ENCODE results near the gene COTL1.

The COTL1 gene

DNA sequence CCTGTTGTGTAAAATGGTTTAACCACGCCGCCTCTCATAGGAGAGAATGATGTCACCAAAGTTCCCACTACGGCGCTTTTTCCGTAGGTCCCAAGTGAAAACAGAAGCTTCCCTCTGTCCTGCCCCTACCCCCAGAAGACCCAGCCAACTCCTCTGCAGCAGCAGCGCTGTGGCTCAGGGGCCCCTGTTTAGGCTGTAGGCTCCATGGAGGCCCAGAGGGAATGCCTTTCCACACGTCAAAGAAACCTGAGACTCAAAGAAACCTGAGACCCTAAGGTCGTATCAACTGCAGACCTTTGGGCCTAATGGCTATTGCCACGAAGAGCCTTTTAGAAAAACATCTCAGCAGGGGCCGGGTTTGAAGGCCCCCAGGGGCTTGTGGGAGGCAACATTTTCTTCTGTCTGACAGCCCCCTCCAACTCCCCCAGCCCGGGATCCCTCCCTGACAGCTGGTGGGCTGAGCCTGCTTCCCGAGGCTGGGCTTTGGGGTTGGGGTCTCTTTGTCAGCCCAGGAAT is 70.3 kb downstream of the COTL1 start:
- no peak for DNase-seq

DNA sequence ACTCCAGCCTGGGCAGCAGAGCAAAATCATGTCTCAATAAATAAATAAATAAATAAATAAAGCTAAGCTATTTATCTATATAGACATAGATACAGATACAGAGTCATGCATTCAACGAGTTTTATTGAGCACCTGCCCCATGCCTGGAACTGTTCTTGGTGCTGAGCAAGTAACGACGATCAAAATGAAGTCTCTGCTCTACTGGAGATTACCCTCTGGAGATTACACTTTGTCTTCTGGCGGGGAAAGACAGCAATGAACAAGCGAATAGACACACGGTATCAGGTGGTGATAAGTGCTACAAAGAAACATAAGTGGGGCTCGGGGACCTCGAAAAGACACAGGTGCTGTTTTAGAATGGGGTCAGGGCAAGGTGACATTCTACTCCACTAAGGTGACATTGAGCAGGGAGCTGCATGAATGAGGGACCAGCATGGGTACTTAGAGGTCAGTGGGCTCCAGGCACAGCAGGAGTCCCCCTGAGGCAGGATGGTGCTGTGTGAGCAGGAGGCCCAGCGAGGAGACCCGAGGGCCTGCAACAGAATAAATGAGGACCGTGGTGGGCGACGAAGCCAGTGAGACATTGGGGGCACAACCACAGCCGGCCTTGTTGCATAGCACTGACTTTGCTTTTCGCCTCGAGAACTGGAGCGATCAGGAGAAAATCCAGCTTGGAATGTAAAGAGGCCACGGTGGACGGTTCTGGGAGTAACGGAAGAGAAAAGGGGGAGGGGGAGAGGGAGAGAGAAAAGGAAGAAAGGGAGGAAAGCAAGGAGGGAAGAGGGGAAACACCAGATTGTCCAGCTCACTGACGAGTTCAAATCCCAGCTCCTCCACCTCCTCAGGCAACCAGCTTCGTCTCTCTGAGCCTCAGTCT is 71.0 kb downstream of the COTL1 start:
- no peak for DNase-seq

DNA sequence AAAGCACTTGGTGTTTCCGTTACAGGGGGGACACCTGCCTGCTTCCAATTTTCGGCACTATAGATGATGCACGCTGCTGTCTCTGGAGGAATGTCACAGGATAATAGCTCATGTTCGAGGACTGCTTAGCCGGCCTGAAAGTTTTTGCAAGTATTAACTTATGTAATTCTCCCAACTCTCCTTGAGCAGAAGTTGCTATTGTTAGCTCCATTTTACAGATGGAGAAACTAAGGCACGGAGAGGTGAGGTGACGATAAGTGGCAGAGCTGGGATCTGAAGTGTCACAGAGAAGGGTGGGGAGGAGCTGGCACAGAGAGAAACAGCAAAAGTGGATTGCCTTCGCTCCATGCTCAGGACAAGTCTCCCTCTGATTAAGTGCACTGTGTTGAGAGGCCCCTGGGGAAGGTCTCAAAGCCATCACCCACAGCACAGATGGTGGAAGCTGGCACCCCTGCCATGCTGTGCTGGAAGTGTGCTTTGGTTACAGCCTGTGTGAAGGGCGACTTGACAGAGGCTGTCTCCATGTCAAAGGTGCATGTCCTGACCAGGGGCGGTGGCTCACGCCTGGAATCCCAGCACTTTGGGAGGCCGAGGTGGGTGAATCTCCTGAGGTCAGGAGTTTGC is 72.7 kb downstream of the COTL1 start:
- no peak for DNase-seq

DNA sequence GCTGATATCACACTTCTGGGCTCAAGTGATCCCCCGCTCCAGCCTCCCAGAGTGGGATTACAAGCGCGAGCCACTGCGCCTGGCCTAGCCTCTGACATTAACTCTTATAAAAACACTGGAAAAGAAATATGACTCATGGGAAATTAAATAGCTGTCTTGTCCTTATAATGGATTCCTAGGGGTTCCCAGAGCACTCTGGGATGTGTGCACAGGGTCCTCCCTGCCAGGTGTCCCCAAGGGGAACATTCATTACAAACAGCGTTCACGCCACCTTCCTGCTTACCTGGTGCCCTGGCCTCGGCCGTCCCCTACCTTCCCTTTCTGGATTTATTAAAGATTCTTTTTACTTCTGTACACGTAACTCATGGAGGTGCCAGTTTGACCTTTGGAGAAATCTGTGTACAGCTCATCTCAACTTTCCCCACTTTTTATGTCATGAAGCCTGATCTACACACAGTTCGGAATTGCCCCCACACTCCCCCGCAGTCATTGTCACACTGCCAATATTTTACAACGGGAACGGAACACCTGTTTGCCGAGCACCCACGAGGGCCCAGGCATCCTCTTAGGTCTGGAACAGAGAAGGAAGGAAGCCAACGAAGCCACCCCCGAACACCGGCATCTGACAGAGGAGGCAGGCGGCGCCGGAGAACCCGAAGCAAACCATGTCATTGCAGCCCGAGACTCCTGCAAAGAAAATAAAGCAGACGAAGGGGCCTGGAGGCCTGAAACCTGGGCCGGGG is 73.7 kb downstream of the COTL1 start:
- DNase-seq: peak; percentile 66

DNA sequence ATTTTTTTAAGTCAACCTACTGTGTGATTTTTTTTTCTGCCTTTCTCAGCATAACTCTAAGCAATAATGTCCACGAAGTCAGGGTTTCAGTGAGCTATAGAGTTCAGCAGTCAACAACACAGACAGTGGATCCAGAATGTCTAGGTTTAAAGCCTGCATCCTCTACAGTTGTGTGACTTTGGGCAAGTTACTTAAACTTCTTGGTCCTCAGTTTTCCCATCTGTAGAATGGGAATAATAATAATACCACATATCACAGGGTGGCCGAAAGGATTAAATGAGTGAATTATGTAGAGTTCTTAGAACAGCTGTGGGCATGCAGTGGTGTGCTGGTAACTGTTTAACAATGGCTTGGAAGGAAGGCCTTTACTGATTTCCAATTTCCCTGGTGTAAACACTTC is 74.6 kb downstream of the COTL1 start:
- no peak for DNase-seq

DNA sequence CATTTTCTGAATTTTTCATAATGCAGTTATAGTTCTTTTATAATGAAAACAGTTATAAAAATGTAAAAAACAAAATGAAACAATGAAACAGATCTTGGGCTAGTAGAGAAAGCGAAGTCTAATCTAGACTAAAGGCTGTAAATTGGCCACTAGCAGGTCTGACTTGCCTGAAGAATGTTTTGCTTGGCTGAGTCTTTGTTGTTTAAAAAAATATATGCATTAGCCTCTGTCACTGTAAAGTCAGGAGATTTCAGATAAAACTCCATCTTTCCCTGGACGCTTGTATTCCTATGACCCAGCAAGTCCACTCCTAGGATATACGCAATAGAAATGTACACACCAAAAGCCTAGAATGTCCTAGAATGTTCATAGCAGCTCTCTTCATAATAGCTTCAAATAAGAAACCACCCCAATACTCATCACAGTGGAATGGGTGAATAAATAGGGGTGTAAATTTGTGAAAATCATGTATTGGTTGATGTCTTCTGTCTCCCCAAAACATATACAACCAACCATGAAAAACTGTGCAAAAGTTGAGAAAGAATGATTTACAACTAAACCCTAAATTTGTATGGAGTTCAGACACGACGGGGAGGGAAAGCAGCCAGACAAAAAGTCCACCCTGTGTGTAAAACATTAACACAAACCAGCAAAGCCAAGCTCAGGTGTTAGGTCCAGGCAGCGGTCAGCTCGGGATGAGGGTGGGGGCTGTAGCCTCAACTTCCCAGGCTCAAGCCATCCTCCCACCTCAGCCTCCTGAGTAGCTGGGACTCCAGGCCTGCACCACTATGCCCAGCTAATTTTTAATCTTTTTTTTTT is 75.7 kb downstream of the COTL1 start:
- DNase-seq: no peak

DNA sequence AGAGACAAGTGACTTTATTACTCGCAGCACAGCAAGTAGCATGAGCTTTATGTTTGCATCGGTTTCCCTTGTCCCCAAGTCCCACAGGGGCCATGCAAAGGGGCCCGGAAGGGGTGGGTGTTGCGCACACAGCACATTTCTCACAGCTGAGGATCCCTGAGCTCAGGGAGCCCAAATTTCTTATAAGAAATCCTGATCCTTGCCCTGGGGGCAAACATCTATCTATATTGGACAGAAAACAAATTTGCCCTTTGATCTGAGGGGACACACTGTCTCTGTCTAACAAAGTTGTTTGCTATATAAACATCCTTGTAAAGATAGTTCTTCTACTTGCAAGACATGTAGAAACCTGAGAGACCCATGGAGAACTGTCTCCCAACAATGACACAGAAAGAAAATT is 77.7 kb downstream of the COTL1 start:
- no peak for DNase-seq

DNA sequence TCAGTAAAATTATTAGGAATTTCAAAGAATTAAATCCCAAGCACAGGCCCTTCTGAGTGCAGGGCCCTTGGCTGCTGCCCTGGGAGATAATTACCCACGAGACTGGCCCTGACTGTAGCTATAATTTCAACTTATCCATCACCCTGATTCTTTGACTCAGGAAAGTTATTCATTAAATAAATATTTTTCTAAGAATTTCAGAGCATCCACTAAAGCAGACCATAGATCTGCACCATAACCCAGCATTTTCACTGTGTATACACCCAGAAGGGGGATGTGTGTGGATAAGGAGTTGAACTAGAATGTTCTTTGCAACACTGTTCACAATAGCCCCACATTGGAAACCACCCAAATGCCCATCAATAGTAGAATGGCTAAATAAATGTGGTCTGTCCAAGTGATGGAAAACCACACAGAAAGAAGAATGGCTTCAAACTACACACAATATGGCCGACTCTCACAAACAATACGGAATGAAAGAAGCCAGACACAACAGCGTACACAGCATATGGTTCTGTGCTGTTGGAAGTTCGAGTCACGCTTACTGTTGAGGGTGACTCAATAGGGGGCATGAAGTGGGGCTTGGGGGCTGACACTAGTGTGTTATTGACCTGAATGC is 79.5 kb downstream of the COTL1 start:
- DNase-seq: no peak

DNA sequence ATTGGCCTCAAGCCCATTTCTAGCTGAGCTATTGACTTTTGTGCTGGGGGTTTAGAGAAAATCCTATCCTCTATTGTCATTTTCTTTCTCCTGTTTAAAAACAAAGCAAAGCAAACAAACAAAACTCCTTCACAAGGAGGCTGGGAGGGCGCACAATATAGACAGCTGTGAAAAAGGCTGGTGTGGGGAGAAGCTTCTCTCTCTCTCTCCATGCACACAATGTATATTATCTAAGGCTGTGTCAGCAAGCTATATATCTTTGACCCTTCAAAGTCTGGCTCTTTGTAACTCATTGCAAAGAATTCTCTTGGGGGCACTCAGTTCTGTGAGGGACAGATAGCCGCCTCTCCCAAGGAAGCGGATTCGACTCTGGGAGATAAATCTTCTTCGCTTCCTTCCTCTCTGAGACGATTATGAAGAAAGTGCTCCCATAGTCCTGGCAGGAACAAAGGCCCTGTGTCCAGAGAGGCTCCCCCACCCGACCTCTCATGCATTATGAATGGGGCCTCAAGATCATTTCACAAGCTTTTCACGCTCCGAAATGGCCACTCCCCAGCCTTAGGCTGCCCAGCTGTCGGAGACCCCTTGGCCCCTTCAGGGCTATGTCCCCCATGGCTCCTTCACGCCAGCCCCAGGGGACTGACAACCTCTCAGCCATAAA is 80.3 kb downstream of the COTL1 start:
- no peak for DNase-seq

DNA sequence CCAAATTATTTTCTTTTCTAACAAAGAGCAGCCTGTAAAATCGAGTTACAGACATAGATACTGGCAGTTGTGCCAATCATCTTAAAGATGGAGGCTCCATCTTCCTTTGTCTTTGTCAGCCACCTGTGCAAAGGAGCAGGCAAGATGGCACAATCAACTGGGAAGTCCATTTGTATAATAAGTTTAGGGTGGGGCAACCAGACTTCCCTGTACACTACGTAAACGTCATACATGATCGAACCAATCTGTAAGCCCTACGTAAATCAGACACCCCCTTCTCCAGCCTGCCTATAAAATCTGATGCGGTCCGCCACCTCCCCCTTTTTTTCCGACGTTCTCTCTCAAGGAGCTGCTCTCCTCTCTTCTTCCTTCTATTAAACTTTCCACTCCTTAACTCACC is 82.0 kb downstream of the COTL1 start:
- DNase-seq: no peak

DNA sequence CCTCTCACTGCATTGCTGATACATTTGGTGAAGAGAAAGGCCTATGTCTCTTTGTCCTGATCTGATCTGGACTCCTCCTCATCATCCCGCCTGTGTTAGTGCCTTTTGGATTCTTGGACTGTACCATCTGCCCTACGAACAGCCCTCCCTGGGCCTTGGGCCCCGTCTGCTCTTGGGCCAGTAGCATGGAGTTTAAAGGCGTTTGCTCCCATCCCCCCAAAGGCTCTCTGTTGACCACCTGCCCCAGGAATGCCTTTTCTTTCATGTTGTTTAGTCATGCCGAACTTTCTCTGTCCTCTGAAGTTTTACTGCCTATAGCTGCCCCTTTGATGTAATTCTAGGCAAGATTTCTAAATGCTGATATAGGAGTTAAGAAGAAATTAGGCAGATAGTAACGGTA is 82.5 kb downstream of the COTL1 start:
- no peak for DNase-seq

DNA sequence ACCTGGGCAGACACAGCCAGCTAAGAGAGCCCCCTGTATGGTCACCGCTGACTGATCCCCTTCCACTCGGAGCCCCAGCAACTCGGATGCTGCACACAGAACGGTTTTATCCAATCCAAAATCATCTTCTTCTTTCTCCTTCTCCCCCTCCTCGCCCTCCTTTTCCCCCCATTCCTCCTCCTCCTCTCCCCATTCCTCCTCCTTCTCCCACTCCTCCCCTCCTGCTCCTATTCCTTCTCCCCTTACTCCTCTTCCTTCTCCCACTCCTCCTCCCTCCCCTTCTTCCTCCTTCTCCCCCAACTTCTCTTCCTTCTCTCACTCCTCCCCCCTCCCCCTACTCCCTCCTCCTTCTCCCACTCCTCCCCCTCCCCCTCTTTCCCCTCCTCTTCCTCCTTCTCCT is 83.1 kb downstream of the COTL1 start:
- no peak for DNase-seq

DNA sequence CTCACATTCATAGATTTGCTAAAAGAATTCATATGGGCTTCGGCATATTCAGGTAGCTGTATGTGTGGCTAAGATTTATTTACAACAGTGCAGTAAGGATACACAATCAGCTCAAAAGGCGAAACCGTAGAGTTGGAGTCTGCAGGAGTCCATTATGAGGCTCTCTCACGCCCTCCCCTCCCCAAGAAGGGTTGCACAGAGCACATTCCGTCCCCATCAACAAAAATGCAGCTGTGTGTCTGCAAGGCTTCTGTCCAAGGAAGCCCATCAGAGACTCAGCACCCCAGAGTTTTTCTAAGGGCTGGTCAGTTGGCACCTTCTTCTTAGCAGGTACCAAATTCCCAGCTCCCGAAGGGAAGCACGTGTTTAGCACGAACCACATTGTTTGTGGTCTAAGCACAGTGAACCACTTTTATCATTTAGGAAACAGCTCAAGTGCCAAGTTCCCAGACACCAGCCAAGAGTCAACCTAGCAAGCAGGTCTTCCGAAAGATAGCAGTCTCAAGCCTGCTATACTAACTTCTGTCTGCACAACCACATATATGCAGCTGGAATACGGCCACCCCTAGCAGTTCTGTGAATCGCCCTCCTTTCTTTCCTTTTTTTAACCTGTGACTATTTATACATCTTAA is 84.9 kb downstream of the COTL1 start:
- no peak for DNase-seq

DNA sequence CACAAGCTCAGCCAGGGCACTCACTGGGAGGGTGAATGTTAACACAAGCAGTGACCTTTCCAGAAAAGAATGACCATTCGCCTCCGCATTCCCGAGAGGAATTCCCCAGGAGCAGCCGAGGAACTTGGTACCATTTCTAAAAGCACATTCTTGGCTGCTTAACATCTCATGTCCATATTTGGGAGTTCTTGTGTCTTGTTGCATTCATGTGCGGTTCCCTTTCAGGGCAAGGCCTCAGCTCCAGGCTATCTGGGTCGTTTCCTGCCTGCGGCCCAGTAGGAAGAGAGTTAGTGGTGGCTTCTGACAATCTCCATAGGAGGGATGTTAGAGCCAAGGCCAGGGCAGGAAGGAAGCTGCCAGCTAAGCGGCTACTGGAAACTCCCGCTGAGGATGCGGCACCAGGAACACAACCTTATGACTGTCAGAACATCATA is 85.6 kb downstream of the COTL1 start:
- no peak for DNase-seq

DNA sequence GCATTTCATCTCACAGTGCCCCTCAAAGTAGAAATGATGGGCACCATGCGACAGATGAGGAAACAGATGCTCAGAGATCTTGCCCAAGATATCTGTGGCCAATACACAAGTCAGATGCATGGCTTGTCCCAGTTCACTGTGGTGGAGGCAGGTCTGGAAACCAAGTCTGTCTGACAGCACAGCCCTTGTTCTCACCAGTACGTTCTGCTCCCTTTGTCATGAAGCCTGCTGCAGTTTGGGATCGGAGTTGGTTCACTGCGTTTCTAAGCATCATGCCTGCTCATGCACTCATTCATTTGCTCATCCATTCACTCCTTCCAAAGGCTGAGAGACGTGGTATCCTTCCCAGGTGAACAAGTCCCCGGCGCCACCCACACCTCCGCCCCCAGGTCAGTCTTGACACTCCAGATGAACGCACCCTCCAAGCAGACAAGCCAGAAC is 86.2 kb downstream of the COTL1 start:
- no peak for DNase-seq

DNA sequence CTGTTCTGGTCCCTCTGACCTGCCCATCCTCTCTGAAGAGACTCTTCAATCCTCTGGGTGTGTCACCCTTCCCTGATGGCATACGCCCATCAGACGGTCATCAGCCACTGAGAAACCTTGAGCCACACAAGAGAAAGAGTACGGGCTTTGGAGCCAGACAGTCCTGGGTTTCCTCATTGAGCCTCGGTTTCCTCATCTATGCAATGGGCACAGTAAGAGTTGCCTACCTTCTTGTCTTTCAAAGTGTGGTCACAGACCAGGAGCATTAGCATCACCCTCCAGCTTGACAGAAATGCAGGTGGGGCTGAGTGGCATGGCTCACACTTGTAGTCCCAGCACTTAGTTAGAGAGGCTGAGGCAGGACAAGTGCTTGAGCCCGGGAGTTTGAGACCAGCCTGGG is 87.3 kb downstream of the COTL1 start:
- DNase-seq: no peak

DNA sequence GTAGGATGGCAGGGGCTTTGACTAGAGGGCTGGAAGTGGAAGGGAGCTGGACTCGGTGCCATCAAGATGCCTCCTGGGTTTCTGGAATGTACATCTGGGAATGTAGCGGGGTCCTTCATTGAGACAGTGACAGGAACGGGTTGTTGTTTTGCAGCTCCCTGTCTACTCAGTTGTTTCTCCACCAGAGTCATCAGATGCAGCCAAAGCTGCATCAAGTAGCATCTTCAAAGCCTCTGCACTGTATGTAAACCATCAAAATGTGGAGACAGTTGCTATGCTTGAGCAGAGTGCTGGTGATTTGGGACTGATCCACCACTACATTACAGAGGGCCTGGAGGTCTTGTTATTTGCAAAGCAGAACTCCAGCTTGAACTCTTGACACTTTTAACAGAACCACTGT is 88.3 kb downstream of the COTL1 start:
- DNase-seq: no peak

DNA sequence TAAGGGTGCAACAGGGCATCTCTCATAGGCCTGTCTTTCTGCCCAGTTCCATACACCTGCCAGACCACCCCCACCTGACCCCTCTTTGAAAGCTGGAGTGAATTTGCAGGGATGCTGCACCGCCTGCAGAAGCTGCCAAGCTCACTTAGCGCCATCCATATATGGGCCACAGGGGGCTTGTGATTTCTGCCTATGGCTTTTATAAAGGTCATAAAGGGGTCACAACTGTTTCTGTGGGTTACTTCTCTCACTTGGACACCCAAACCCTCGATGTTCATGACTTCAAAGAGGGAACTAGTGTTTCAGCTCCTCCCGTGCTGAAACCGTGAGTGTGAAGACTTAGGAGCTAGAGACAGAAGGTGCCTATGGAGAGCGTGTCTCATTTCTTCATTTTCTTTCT is 89.6 kb downstream of the COTL1 start:
- DNase-seq: no peak

DNA sequence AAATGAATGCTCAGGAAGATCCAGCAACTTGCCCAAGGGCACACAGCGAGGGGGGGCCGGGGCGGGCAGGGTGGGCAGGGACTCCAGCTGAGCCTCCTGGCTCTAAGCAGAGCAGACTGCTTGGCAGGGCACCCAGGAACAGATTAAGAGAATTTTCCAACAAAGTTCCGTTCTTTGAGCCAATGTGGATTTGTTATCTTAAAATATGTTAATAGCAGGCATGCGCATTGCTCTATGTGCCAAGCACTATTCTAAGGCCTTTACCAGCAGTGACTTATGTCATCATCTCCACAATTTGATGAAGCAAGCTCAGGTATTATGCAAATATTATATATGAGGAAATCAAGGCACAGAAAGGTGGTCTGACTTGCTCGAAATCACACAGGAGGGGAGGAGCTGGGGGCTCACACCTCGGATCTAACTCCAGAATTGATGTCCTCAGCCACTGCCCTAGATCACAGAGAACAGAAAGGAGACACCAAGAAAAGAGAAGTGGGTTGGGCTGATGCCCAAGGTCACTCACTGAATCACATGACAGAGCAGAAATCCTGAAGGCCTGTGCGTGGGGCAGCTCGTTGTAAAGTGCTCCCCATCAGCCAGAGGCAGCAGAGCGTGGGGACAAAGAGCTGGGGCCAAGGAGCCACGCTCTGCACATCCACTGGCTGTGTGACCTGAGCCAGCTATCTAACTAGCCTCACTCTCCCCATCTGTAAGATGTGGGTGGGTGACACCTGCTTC is 90.2 kb downstream of the COTL1 start:
- DNase-seq: no peak

DNA sequence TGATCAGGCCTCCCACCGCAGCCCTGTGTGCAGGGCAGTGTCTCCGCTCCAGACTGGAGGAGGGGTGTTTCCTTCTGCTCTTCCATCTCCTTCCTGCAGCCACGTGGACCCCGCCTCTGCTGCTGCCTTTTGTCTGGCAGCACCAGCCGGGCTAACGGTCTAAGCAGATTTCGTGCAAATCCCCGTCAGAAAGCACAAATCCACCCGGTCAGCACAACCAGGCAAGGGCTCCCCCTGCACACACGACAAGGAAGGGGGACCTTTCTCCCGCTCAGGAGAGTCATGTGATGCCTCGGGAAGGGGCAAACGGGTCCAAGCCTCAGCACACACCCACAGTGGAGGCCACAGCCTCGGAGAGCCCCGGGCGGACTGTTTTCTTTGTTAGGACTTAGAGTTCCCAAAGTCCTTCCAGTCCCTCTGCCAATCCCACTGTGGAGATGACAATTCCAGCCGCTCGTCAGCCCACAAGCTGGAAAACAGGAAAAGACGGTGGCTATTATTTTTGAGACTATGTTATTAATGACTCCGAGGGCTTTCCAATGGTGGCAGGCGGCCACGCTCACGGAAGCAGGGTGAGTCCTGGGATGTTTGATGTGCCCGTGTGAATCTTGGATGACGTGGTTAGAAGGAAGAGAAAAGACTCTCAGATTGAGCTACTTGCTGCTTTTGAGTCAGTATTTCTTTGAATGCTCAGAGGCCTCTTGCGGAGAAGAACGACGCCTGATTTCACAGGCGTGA is 90.9 kb downstream of the COTL1 start:
- DNase-seq: no peak

All from CD4-positive, alpha-beta T cell treated with Interleukin-17A for 4 hours (primary cell).